Lower leg skin (tissue), 4 donors: ENCODE measurements around the gene ARID1B. TPM values are rescaled to one million over a fixed set of nuclear protein-coding genes. Genes with fewer than 3 reads are reported as not detected.

ENCODE experiments used
- DNase-seq, 2 donors: peaks; one replicate each; pipeline ENCODE4 v3.0.0-alpha.2; 2019; ENCODE audit warnings: low spot score in 2 of 2
- H3K4me3 ChIP-seq: fragments of 200-600 bp; sonication (generic); 2 replicates; pipeline ENCODE4 v1.5.1; 2017; ENCODE audit warnings: mild to moderate bottlenecking, low read depth; ENCODE audit not compliant: poor library complexity, severe bottlenecking
- POLR2A ChIP-seq, 2 donors: fragments of 450-650 bp; IDR thresholded peaks; one replicate each; pipeline ENCODE4 v1.6.1; 2016 to 2017; ENCODE audit warnings: antibody characterized with exemption in 2 of 2, mild to moderate bottlenecking in 1 of 2, moderate library complexity in 1 of 2
- WGBS, 2 donors: methylation state at CpG; one replicate each; pipeline ENCODE4 v1.1.5; 2018; 5-methylcytosine and 5-hydroxymethylcytosine counted together
- intact Hi-C: fragments of 100-400 bp; cut with DNase I; formaldehyde crosslinking; loops from one replicate; pipeline ENCODE4 v1.15.0; 2023; ENCODE audit warnings: low total_unique reads
- total RNA-seq, 4 donors: library from RNA; depleted of rRNA; stranded (reverse); fragments of >200 nt; gene quantifications; one replicate each; pipeline ENCODE4 v1.1.0, GENCODE V29; 2016
- TF ChIP-seq, protein P1 (sequence below), 3 donors: fragments of 450-650 bp; IDR thresholded peaks; one replicate each; pipeline ENCODE4 v1.5.1; 2016; ENCODE audit warnings: antibody characterized with exemption in 3 of 3, mild to moderate bottlenecking in 3 of 3, moderate library complexity in 2 of 3

ARID1B gene
- total RNA-seq, 4 donors from 2014 or later = 87.3 to 132 (median 102) TPM

DNA sequence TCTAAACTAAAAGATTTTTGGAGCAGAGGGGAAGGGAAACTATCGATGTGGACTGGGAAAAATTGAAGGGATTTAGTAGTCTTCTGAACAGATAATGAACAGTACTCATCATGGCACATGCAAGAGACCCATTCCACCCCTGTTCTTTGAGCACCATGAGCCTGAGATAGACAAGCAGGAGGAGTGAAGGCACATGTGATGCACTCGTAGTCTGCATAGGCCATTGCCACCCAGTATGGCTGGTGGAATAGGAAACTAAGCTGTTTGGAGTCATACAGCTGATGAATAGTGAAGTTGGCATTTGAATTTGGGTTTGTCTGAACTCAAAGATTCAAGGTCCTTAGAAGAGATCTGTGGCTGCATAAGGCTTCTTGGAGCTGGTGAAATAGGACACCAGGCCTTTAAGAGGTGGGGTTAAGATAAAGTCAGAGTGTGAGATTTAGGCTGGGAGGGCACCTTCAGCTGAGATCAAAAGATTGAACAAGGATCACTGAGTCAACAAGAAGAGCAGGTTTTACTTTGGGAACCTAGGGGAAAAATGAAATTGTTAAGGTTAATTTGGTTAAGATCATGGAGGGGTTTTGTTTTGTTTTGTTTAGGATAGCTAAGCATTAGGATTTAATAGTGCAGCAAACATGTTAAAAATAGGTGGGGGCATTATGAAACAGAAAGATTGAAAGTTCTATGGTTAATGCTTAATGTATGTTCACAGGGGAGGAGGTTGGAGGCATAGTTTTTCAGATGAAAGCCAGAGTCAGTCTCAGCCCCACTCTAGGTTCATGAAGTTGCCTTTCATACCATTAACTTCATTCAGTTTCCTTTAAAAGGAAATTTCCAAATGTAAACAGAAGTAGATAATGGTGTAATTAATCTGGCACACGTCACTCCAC, 148.8 kb downstream of the ARID1B start:
- TF ChIP-seq, protein P1, sequence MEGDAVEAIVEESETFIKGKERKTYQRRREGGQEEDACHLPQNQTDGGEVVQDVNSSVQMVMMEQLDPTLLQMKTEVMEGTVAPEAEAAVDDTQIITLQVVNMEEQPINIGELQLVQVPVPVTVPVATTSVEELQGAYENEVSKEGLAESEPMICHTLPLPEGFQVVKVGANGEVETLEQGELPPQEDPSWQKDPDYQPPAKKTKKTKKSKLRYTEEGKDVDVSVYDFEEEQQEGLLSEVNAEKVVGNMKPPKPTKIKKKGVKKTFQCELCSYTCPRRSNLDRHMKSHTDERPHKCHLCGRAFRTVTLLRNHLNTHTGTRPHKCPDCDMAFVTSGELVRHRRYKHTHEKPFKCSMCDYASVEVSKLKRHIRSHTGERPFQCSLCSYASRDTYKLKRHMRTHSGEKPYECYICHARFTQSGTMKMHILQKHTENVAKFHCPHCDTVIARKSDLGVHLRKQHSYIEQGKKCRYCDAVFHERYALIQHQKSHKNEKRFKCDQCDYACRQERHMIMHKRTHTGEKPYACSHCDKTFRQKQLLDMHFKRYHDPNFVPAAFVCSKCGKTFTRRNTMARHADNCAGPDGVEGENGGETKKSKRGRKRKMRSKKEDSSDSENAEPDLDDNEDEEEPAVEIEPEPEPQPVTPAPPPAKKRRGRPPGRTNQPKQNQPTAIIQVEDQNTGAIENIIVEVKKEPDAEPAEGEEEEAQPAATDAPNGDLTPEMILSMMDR (IDR thresholded peaks at IDR 0.05) = no peak
- TF ChIP-seq POLR2A (IDR thresholded peaks at IDR 0.05) = no peak
- WGBS, 2 donors = 60 to 67% methylated on average over 3 of the region's 3 CpGs
- intact Hi-C loops = no loop called here
- no peak overlapping the region for H3K4me3 ChIP-seq
- no peak for DNase-seq

DNA sequence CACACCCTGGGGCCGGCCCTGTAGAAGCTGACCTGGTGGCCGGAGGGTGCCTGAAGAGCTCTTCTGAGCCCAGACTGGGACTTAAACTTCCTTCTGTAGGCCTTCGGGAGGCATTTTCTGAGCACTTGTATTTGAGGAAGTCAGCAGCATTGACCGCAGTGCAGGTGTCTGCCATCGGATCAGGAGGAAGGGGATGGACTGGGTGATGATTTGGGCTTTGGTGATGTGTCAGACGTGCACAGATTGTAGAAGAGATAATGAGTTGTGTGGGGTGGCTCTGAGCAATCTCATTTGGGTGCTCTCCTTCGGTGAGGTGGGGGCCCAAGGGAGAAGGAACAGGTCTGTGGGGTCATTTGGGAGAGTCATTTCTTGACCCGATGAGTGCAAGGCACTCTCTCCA, 150.9 kb downstream of the ARID1B start:
- DNase-seq = no peak
- intact Hi-C loops = no loop called here
- TF ChIP-seq, protein P1 (IDR thresholded peaks at IDR 0.05) = no peak
- TF ChIP-seq POLR2A (IDR thresholded peaks at IDR 0.05) = no peak
- no peak overlapping the region for H3K4me3 ChIP-seq
- WGBS, 2 donors = 92 to 94% methylated on average over 8 of the region's 8 CpGs

DNA sequence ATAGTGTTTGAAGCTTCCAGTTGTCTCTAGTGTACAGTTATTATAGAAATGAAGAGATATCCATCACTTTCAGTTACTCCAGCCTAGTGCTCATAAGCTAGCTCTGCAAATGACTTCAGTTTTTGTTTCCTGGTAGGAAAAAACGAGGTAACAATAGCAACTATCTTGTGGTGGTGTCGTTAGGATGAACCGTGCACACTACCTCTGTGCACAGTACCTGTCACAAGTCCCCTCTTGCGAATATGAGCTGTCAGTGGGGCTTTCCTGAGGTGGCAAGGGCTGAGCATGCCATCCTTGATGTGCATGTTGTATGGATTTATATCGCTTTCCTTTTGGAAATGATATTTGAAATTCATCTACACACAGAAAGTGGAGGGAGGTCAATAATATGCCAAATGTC, 151.8 kb downstream of the ARID1B start:
- 66 to 85% methylated on average over 5 of the region's 5 CpGs for WGBS, 2 donors
- no peak for DNase-seq
- H3K4me3 ChIP-seq = no peak overlapping the region
- TF ChIP-seq POLR2A (IDR thresholded peaks at IDR 0.05) = no peak
- TF ChIP-seq, protein P1 (IDR thresholded peaks at IDR 0.05) = no peak
- intact Hi-C loops = no loop called here

DNA sequence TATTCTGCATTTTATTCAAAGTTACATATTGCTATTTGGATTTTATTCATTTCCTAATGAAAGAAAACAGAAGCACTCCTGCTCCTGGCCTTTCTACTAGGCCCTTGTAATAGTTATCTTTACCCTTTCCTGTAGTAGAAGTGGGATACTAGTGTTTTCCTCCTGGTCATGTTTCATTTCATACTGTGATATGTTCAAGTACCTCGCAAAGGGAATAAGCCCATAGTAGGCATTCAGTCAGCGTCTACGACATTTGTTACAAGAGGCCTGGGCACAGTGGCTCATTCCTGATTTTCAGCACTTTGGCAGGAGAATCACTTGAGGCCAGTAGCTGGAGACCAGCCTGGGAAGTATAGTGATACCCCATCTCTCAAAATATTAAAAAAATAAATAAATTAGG, 154.1 kb downstream of the ARID1B start:
- no peak overlapping the region for H3K4me3 ChIP-seq
- TF ChIP-seq, protein P1 (IDR thresholded peaks at IDR 0.05) = no peak
- no peak for TF ChIP-seq POLR2A (IDR thresholded peaks at IDR 0.05)
- no peak for DNase-seq
- intact Hi-C loops = no loop called here
- WGBS, 2 donors = 97 to 99% methylated on average over 3 of the region's 3 CpGs

DNA sequence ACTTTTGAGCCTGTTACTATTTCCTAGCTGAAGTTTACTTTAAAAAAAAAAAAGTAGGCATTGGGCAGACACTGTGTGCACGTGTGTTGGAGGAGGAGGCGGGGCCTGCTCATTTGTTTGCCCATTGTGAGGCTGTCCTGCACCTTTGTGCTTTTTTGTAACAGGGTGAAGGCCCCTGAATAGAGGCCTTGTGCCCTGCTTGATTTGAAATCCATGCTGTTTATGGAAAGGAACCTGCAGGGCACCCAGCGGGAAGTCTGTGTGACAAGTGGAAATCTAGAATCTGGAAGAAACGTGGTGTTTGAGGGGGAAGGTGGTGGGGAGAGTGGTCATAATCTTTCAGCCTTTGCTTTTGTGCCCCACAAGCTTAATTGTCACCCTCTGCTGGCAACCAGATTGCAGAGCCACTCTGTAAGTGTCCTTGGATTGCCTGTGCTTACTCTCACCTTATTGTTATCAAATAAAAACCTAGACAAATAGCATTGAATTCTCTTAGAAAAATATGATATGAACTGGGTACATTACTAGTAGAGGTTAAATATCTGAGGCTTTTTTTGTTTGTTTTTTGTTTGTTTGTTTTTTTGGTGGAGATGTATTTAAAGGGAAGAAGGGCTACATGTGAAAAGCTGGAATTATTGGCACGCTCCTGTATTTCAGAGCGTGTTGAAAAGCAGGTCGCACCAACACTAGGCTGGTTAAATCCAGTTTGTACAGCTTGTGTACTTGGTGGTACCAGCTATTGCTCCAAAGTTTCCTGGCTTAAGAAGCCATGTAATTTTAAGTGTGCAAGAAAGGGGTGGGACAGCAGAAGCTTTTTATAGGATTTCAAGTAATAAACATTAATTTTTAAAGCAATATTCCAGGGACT, 156.3 kb downstream of the ARID1B start:
- no peak for DNase-seq
- WGBS, 2 donors = 34 to 36% methylated on average over 7 of the region's 7 CpGs
- TF ChIP-seq, protein P1 (IDR thresholded peaks at IDR 0.05) = no peak
- TF ChIP-seq POLR2A (IDR thresholded peaks at IDR 0.05) = no peak
- intact Hi-C loops = no loop called here
- H3K4me3 ChIP-seq = no peak overlapping the region
